SK-N-SH (cell line): ENCODE results near the gene UNC50. TPM values are rescaled to one million over a fixed set of nuclear protein-coding genes. Genes with fewer than 3 reads are reported as not detected.

Experiments
- CTCF ChIA-PET: fragments of 300-600, 350-600 bp; formaldehyde crosslinking; extraction: SDS; loops from one replicate; lab custom pipeline; 2021; lab: Yijun Ruan, JAX
- POLR2A ChIA-PET: fragments of 350-600 bp; sonication (Branson Sonifier 250); formaldehyde crosslinking; extraction: SDS; loops from one replicate; lab custom pipeline; 2020; ENCODE audit warnings: antibody characterized with exemption, inconsistent platforms; lab: Yijun Ruan, JAX
- DNase-seq: peaks from one replicate; pipeline ENCODE4 v3.0.0; 2012
- H2AFZ ChIP-seq: fragments of 200-600 bp; sonication (generic); 2 replicates; pipeline ENCODE4 v1.8.1; 2016; ENCODE audit warnings: antibody characterized with exemption, mild to moderate bottlenecking, low read depth
- H3F3A ChIP-seq: fragments of 200-600 bp; sonication (generic); replicated peaks from 2 replicates; pipeline ENCODE3; 2016; ENCODE audit warnings: antibody characterized with exemption, mild to moderate bottlenecking; ENCODE audit not compliant: insufficient read depth
- H3K27ac ChIP-seq, 2 experiments: fragments of 200-500 bp in 1 of 2; fragments of 200-600 bp in 1 of 2; sonication (Bioruptor generic) in 1 of 2; sonication (generic), shearing (Covaris generic) in 1 of 2; 2 replicates each; pipeline versions ENCODE4 v1.5.1 to v1.6.1; 2014 to 2016; ENCODE audit warnings: low read depth in 2 of 2, inconsistent platforms in 1 of 2, low read length in 1 of 2, mild to moderate bottlenecking in 1 of 2, mixed read lengths in 1 of 2
- H3K27me3 ChIP-seq: fragments of 200-600 bp; sonication (generic), shearing (Covaris generic); 2 replicates; pipeline ENCODE4 v1.6.1; 2016; ENCODE audit warnings: mixed run types; ENCODE audit not compliant: insufficient read depth
- H3K36me3 ChIP-seq, 2 experiments: fragments of 200-500 bp in 1 of 2; fragments of 200-600 bp in 1 of 2; sonication (Bioruptor generic) in 1 of 2; sonication (generic) in 1 of 2; replicated peaks in 1 of 2; 2 replicates each; pipeline versions ENCODE3 to v1.5.1; 2014 to 2016; ENCODE audit warnings: low read length in 1 of 2, mild to moderate bottlenecking in 1 of 2; ENCODE audit not compliant: insufficient read depth in 2 of 2, control insufficient read depth in 1 of 2
- H3K4me1 ChIP-seq, 2 experiments: fragments of 200-500 bp in 1 of 2; fragments of 200-600 bp in 1 of 2; sonication (Bioruptor generic) in 1 of 2; sonication (generic), shearing (Covaris generic) in 1 of 2; 2 replicates each; pipeline versions ENCODE4 v1.5.1 to v1.6.1; 2014 to 2016; ENCODE audit warnings: low read depth in 1 of 2, low read length in 1 of 2, mixed run types in 1 of 2; ENCODE audit not compliant: insufficient read depth in 2 of 2, control insufficient read depth in 1 of 2
- H3K4me2 ChIP-seq: fragments of 200-600 bp; sonication (generic), shearing (Covaris generic); 2 replicates; pipeline ENCODE4 v1.6.1; 2017; ENCODE audit warnings: mixed run types
- H3K4me3 ChIP-seq, 2 experiments: fragments of 200-500 bp in 1 of 2; fragments of 200-600 bp in 1 of 2; sonication (Bioruptor generic) in 1 of 2; sonication (generic), shearing (Covaris generic) in 1 of 2; 2 replicates each; pipeline versions ENCODE4 v1.5.1 to v1.8.1; 2014 to 2016; ENCODE audit warnings: low read depth in 2 of 2, inconsistent platforms in 1 of 2, low read length in 1 of 2, mild to moderate bottlenecking in 1 of 2, mixed read lengths in 1 of 2, moderate library complexity in 1 of 2
- H3K79me2 ChIP-seq: fragments of 200-600 bp; sonication (generic); 2 replicates; pipeline ENCODE4 v1.8.1; 2017; ENCODE audit warnings: mild to moderate bottlenecking; ENCODE audit not compliant: insufficient read depth
- H3K9ac ChIP-seq: fragments of 200-600 bp; sonication (generic); 2 replicates; pipeline ENCODE4 v1.6.1; 2017; ENCODE audit warnings: mixed run types
- H3K9me2 ChIP-seq: fragments of 200-600 bp; sonication (generic); 2 replicates; pipeline ENCODE4 v1.6.1; 2017; ENCODE audit warnings: mixed run types
- H3K9me3 ChIP-seq: fragments of 200-600 bp; sonication (generic); 2 replicates; pipeline ENCODE4 v1.6.1; 2017; ENCODE audit warnings: mixed run types, mild to moderate bottlenecking, moderate library complexity
- H4K20me1 ChIP-seq: fragments of 200-600 bp; sonication (generic); 2 replicates; pipeline ENCODE4 v1.6.1; 2017; ENCODE audit warnings: mild to moderate bottlenecking, mixed run types; ENCODE audit not compliant: insufficient read depth
- CHD2 ChIP-seq: fragments of 150-350 bp; IDR thresholded peaks from 2 replicates; pipeline ENCODE4 v1.6.1; 2018; ENCODE audit warnings: low read length; ENCODE audit not compliant: partially characterized antibody
- ELF1 ChIP-seq: IDR thresholded peaks from 2 replicates; pipeline ENCODE4 v1.4.0; 2012
- EZH2phosphoT487 ChIP-seq: fragments of 200-600 bp; sonication (generic); IDR thresholded peaks from 2 replicates; pipeline ENCODE4 v1.6.1; 2017; ENCODE audit warnings: low read depth, mixed run types, mild to moderate bottlenecking, antibody characterized with exemption, moderate library complexity, borderline replicate concordance
- FOSL2 ChIP-seq: IDR thresholded peaks from 2 replicates; pipeline ENCODE4 v1.4.0; 2012; ENCODE audit warnings: low read depth, mild to moderate bottlenecking, moderate library complexity, borderline replicate concordance
- FOXM1 ChIP-seq: IDR thresholded peaks from 2 replicates; pipeline ENCODE4 v1.4.0; 2012; ENCODE audit warnings: low read depth, mild to moderate bottlenecking
- GABPA ChIP-seq: IDR thresholded peaks from 2 replicates; pipeline ENCODE4 v1.4.0; 2012; ENCODE audit warnings: low read depth, mild to moderate bottlenecking
- JUND ChIP-seq: IDR thresholded peaks from 2 replicates; pipeline ENCODE4 v1.4.0; 2012
- MXI1 ChIP-seq: IDR thresholded peaks from 2 replicates; pipeline ENCODE4 v1.6.1; 2012; ENCODE audit warnings: mild to moderate bottlenecking, low read depth, low read length, improper control_type of control experiment
- NFIC ChIP-seq: IDR thresholded peaks from 2 replicates; pipeline ENCODE4 v1.4.0; 2012; ENCODE audit warnings: borderline replicate concordance
- NRF1 ChIP-seq: IDR thresholded peaks from 2 replicates; pipeline ENCODE4 v1.6.1; 2012; ENCODE audit warnings: low read depth, mild to moderate bottlenecking, low read length
- RCOR1 ChIP-seq: fragments of 150-350 bp; IDR thresholded peaks from 2 replicates; pipeline ENCODE4 v1.6.1; 2017; ENCODE audit warnings: antibody characterized with exemption, low read length
- RFX5 ChIP-seq: IDR thresholded peaks from 2 replicates; pipeline ENCODE4 v1.6.1; 2012; ENCODE audit warnings: mild to moderate bottlenecking, improper control_type of control experiment, low read length
- RXRA ChIP-seq: IDR thresholded peaks from 2 replicates; pipeline ENCODE4 v1.4.0; 2012; ENCODE audit warnings: low read depth, mild to moderate bottlenecking, borderline replicate concordance
- SIN3A ChIP-seq: IDR thresholded peaks from 2 replicates; pipeline ENCODE4 v1.6.1; 2012; ENCODE audit warnings: low read depth, mild to moderate bottlenecking, low read length, moderate library complexity, borderline replicate concordance
- TEAD4 ChIP-seq: IDR thresholded peaks from 2 replicates; pipeline ENCODE4 v1.4.0; 2012; ENCODE audit warnings: mild to moderate bottlenecking, borderline replicate concordance; ENCODE audit not compliant: insufficient read depth
- USF2 ChIP-seq: fragments of 150-350 bp; IDR thresholded peaks from 2 replicates; pipeline ENCODE4 v1.6.1; 2017; ENCODE audit warnings: antibody characterized with exemption, low read length, low read depth, borderline replicate concordance
- YY1 ChIP-seq: IDR thresholded peaks from 2 replicates; pipeline ENCODE4 v1.4.0; 2012; ENCODE audit warnings: low read depth, mild to moderate bottlenecking
- WGBS: methylation state at CpG from one replicate; pipeline ENCODE4 v1.1.6; 2017; ENCODE audit warnings: low lambda C conversion rate; 5-methylcytosine and 5-hydroxymethylcytosine counted together
- polyA plus RNA-seq, 3 experiments: library from polyadenylated mRNA; depleted of rRNA; stranded (reverse); fragments of >200 nt; gene quantifications; 2 replicates each; pipeline ENCODE4 v1.2.3, GENCODE V29; 2012
- TF ChIP-seq, protein P1 (sequence below): IDR thresholded peaks from 2 replicates; pipeline ENCODE4; 2012

UNC50 gene
- polyA plus RNA-seq, 1 of the 3 experiments (the other 2 are of a cell fraction) = 46.9 TPM

- no peak overlapping the region for H3K9ac ChIP-seq
- DNase-seq = no peak
- H3K79me2 ChIP-seq = no peaks in the 10 kb centered on the region
- H3K4me3 ChIP-seq = no peak overlapping the region
- TF ChIP-seq RCOR1 = no peak
- no peak for TF ChIP-seq RFX5
- TF ChIP-seq TEAD4 = no peak
- no peak for TF ChIP-seq RXRA
- no peak for TF ChIP-seq ELF1
- TF ChIP-seq SIN3A = no peak
- no peak for TF ChIP-seq FOSL2
- TF ChIP-seq FOXM1 = no peak
- no peak for TF ChIP-seq EZH2phosphoT487
- TF ChIP-seq YY1 = no peak
- TF ChIP-seq, protein P1, sequence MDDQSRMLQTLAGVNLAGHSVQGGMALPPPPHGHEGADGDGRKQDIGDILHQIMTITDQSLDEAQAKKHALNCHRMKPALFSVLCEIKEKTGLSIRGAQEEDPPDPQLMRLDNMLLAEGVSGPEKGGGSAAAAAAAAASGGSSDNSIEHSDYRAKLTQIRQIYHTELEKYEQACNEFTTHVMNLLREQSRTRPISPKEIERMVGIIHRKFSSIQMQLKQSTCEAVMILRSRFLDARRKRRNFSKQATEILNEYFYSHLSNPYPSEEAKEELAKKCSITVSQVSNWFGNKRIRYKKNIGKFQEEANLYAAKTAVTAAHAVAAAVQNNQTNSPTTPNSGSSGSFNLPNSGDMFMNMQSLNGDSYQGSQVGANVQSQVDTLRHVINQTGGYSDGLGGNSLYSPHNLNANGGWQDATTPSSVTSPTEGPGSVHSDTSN = no peak
- no peak for TF ChIP-seq GABPA
- no peak for TF ChIP-seq MXI1
- no peak for TF ChIP-seq JUND
- no peak for TF ChIP-seq CHD2
- no peak for TF ChIP-seq NRF1
- TF ChIP-seq USF2 = no peak
- TF ChIP-seq, all 33 proteins: peak for 0
- ChIA-PET CTCF (interaction anchor here (0.6 to 2.2 kb wide), 63 partner anchors 8 to 1609 kb away, joined by 3 to 64 read pairs (median 4); partner anchors contain the start of genes CRACDL, EIF5B and MGAT4A), POLR2A (no interaction called here)
- 50% methylated on average over 1 of the region's 1 CpG for WGBS
- no peak overlapping the region for H3K4me2 ChIP-seq
- no peaks in the 10 kb centered on the region for H3K9me2 ChIP-seq
- no peaks in the 10 kb centered on the region for H3K27me3 ChIP-seq
- H3K9me3 ChIP-seq = no peaks in the 10 kb centered on the region
- no peaks in the 10 kb centered on the region for H3K36me3 ChIP-seq
- no peaks in the 10 kb centered on the region for H4K20me1 ChIP-seq
- H3F3A ChIP-seq = no peaks in the 10 kb centered on the region
- H3K4me1 ChIP-seq = no peaks in the 10 kb centered on the region; a peak in 1 of 4 replicates
- no peak overlapping the region for H2AFZ ChIP-seq
- no peak overlapping the region for H3K27ac ChIP-seq
These were observed 41.6 kb downstream of the UNC50 start for GRCh38 chr2:98649992-98650375.

- DNase-seq = no peak
- no peaks in the 10 kb centered on the region for H3F3A ChIP-seq
- no peaks in the 10 kb centered on the region; a peak in 1 of 4 replicates for H3K4me1 ChIP-seq
- no peaks in the 10 kb centered on the region for H4K20me1 ChIP-seq
- H3K9me2 ChIP-seq = no peaks in the 10 kb centered on the region
- H2AFZ ChIP-seq = no peak overlapping the region
- no peak overlapping the region for H3K27ac ChIP-seq
- 31% methylated on average over 1 of the region's 1 CpG for WGBS
- POLR2A ChIA-PET = no interaction called here
- CTCF ChIA-PET = interaction anchor here (1.0 kb wide), 1 partner anchor 187 kb away, joined by 5 read pairs; no protein-coding TSS in a partner anchor
- TF ChIP-seq CHD2 (no peak), NFIC (no peak), MXI1 (no peak)
- H3K9me3 ChIP-seq = no peaks in the 10 kb centered on the region
- H3K4me3 ChIP-seq = no peak overlapping the region
- no peak overlapping the region for H3K9ac ChIP-seq
- H3K4me2 ChIP-seq = no peak overlapping the region
- H3K36me3 ChIP-seq = no peaks in the 10 kb centered on the region
- no peaks in the 10 kb centered on the region for H3K79me2 ChIP-seq
- H3K27me3 ChIP-seq = no peaks in the 10 kb centered on the region
These were observed 42.6 kb downstream of the UNC50 start for GRCh38 chr2:98650998-98651397.
